Activated CD4-positive, alpha-beta T cell treated with anti-CD3 and anti-CD28 coated beads for 4 hours (primary cell): ENCODE data around the gene EYS.

Source experiments
- DNase-seq, 2 donors: peaks; one replicate each; pipeline ENCODE4 v3.0.0-alpha.2; 2020

The EYS gene

DNA sequence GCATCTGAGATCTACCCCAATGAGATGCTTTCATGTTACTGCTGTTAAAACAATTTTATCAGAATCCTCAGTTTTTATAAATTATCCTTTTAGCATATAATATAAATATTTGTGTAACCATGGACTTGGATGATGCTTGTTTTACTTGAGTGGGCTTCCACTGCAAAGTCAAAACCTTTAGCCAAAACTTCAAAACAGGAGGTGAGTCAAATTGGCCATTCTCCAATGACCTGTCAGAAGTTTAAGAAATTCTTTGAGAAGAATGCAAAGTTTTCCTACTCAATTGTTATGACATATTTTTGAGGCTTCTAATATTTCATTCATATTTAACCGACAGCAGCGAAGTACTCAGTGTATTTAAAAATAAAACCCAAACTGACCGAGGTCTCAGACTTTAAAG, 507.9 kb downstream of the EYS start:
- no peak for DNase-seq

GRCh38 chr6:65191471-65191870, 515.6 kb downstream of the EYS start:
- no peak for DNase-seq

- no peak for DNase-seq
Measured at GRCh38 chr6:65189236-65189881, 517.7 kb downstream of the EYS start.

- DNase-seq, result no peak
Measured at GRCh38 chr6:65186826-65187225, 520.2 kb downstream of the EYS start.

DNA sequence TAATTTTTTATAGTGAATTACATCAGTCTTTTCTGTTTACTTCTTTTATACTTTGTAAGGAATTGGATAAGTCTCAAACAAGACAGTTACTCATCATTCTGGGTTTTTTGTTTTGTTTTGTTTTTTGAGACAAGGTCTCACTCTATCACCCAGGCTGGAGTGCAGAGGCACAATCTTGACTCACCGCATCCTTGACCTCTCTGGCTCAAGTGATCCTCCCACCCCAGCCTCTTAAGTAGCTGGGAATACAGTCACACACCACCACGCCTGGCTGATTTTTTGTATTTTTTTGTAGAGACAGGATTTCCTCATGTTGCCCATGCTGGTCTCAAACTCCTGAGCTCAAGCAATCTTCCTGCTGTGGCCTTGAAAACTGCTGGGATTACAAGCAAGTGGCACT, 524.3 kb downstream of the EYS start:
- no peak for DNase-seq

DNA sequence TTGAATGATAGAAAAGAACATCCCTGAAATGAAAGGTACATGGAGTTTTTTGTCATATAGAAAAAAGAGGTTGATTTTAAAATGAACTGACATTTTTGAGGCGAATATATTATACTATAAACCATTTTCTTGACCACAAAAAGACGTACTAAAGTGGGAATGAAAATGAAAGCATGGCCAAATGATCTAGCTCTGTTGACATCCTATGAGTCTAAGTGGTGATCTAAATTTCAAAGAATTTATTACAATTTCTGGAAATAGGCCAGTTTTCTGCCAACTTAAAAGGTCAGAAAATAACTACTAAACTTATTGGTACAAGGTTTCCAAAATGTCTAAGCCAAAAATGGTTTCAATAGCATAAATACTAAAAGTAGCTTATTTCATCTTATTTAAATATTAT, 536.8 kb downstream of the EYS start:
- DNase-seq, result no peak

DNA sequence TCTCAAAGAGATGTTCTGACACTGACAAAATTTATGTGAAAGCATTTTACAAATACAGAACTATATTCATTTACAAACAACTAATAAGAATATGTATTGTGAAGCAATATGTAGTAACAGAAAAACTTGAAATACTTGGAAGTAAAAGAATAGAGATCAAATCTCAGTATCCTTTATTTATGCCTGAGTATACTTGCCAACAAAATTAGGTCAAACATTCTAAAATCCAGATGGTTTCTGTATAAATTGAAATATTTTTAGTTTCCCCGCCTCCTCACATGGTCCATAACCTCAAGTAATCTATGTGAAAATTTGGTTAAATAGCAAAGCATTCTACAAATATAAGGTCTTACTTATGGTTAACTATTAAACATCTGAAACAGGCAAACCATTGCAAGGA, 545.4 kb downstream of the EYS start:
- DNase-seq, result no peak

DNA sequence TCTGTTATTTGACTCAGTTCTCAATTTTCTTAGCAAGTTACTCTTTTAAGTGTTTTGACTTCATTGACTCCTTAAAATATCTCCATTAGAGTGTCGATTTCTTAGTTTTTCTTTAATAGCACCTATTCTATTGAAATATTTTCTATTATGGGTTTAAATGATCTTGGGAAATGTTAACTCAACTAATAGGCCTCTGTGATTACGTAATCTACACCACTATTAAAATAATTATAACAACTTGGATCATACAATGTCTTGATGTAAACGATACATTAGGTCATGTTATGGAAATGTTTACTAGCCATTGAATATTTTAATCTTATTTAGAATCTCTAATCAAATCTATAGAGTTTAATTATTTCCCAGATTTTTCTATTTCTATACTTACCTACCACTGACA, 550.0 kb downstream of the EYS start:
- no peak for DNase-seq

DNA sequence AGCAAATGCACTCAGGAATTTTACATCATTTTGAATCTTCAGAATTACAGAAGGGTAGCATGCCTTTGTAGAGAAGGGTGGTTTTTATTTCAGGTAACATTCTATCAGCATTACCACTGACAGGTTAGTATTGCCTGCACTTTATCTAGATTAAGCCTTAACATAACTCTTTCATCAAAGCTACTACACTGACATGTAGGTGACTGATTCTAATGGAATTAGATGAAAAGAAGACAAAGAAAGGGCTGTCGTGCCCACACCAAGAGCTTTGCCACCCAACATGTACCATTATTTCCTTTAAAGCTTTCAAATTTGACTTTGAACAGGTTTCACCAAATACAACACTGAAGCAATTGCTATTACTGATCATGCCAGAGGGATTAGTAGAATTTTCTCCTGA, 551.9 kb downstream of the EYS start:
- no peak for DNase-seq

DNA sequence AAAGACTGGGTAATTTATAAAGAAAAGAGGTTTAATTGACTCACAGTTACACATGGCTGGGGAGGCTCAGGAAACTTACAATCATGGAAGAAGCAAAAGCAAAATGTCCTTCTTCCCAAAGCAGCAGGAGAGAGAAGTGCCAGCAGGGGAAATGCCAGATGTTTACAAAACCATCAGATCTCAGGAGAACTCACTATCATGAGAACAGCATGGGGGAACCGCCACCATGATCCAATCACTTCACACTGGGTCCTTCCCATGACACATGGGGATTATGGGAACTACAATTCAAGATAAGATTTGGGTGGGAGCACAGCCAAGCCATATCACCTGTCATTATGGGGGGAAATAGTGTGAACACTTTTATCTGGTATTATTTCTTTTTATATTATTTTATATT, 557.2 kb downstream of the EYS start:
- DNase-seq, result no peak

DNA sequence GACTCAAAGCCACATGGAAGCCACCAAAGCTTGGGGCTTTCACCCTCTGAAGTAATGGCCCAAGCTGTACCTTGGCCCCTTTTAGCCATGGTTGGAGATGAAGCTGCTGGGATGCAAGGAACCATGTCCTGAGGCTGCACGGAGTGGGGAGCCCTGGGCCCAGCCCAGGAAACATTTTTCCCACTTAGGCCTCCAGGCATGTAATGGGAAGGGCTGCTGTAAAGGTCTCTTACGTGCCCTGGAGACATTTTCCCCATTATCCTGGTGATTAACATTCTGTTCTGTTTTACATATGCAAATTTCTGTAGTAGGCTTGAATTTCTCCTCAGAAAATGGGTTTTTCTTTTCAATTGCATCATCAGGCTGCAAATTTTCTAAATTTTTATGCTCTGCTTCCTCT, 558.2 kb downstream of the EYS start:
- no peak for DNase-seq

GRCh38 chr6:65135567-65135966, 571.5 kb downstream of the EYS start:
- no peak for DNase-seq

DNA sequence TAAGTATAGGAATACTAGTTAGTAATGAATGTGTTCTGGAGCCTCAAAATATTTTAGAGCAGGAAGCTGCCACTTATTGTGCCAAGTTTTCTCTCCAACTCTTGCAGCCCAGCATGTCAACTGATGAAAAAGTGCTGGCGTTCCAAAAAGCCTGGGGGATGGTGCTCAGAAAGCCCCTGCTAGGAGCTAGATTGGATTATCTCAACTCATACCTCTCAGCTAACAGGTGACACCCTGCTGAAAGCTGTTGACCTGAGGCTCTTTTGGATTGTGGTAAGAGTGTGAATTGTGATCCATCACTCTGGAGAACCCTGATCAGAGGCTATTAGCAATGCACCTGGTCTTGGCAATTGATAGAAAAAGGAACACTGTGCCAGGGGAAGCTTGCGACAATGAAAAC, 580.4 kb downstream of the EYS start:
- no peak for DNase-seq

DNA sequence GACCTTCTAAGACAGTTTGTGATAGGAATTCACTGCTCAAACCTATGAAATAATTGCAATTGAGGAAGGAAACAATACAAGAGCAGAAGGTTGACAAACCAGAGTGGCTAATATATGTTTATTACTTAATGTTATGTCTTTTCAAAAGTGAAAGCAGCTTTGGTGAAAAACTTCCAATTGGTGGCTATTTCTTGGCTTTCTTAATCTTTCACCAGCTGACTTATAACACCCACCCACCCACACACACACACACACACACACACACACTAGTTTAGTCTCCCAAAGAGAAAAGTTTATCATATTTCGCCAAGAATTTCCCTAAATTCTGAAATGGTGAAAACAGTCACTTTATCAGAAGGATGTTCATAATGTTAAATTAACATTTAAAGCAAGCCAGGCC, 583.5 kb downstream of the EYS start:
- DNase-seq, result no peak

DNA sequence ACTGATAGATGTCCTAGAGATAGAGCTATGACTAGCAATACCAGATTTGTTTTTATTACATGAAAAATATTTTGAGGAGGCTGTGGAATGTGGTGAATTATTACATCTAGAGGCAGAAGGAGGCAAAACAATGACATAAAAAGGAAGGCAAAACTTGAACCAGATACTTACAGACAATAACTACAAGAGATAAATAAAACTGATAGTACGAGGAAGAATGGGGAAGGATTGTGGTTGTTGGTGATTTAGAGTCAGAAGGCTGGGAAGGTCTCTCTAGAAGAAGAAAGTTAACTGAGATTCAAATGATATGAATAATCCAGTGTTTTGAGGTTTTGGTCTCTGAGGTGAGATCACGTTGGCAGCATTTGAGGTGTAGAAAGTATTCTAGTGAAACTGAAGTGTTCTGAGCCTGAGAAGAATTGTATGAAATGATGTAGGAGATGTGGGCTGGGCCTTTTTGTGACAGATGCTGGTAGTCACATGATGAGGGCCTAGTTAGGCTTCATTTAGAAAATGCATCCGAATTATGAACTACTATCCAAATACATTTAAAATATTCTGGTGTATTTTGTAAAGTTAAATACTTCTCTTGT, 589.1 kb downstream of the EYS start:
- no peak for DNase-seq

GRCh38 chr6:65116326-65116725, 590.7 kb downstream of the EYS start:
- no peak for DNase-seq

DNA sequence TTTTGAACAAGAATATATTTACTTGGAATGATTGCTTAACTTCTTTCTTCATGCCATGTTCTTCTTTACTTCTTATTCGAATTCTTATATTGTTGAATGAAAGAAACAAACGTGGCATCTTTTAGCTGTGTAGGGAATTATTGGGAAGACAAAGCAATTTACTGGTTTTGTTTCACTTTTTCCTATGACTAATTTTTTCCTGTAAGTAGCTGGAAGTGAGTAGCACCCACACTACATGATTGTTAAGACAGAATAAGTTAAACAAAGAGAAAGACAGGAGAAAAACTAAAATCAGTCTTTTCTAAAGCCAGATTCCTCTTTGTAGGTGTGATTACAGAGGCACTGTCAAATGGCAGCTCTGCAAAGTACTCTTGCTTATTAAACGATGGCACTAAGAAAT, 593.4 kb downstream of the EYS start:
- DNase-seq, result no peak

DNA sequence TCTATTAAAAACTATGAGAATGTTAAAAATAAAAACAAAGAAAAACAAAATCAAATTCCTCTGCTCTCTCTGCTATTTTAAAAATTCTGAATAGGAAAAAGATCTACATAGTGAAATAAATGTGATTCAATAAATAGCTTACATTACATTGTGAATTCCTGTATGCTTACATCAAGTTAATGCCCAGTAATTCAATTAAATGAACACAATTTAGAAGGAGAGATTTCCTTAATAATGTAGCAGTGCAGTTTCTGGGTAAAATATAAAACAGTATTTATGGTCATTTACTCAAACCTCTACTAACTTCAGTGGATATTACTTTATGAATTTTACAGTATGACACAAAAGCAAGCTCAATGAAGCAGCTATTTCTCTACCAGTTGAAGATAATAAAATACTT, 594.6 kb downstream of the EYS start:
- no peak for DNase-seq

- no peak for DNase-seq
Measured at GRCh38 chr6:65110031-65110430, 597.0 kb downstream of the EYS start.

DNA sequence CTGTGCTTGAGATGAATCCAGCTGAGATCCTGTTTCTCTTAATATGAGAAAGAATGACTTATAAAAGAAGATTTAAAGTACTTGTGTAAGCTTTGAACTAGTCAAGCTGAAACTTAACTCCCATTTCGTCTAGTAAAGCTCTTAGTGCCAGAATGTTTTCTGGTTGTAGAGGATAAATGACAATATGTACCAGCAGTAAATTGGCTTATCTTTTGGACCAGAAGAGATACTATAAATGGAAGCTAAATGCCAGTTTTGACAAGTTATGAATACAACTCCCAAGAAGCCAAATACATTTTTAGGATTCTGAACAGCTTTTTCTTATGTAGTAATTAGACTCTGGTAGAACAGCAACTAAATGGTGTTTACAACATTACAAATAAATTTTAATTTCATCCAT, 608.7 kb downstream of the EYS start:
- no peak for DNase-seq

DNA sequence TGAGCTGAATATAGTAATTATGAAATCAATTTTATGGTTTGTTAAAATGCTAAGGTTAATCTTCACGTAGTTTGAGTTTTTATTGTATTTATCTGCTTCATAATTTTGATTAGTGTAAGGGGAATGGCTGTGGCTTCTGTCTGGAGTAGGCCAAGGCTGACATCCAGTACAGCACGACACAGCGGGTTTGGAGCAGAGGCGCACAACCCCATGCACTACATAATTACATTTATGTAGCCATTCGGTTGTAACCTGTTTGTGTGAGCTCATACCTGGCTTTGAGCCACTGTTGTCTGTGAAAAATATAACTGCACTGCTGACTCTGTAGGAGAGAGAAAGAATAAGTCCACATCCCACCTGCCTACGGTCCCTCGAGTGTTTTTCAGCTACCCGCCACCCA, 615.5 kb downstream of the EYS start:
- no peak for DNase-seq

- DNase-seq, result no peak
Measured at GRCh38 chr6:65088575-65088974, 618.5 kb downstream of the EYS start.

- DNase-seq, result no peak
Measured at GRCh38 chr6:65081756-65082155, 625.3 kb downstream of the EYS start.

DNA sequence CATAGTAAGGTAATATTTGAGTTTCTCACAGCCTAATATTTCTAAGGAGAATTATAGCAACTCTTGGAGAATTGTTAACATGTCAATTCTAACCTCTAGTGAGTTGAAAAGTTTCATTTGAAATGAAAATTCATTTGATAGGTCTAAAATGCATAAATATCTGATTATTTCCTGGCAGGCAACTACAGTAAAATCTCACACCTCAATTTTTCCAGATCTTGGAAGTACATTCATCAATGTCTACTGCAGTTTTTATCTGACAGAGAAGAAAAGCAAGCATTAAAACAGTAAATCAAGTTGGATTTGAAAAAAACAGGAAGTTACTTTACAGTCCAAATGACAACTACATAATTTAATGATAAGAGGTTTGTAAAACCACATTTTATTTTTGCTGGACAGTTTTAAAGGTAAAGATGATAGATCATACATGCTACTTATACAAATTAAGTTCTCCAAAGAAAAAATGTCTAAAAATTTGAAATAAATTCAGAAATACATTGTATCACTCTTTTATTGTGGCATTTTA, 631.3 kb downstream of the EYS start:
- no peak for DNase-seq

DNA sequence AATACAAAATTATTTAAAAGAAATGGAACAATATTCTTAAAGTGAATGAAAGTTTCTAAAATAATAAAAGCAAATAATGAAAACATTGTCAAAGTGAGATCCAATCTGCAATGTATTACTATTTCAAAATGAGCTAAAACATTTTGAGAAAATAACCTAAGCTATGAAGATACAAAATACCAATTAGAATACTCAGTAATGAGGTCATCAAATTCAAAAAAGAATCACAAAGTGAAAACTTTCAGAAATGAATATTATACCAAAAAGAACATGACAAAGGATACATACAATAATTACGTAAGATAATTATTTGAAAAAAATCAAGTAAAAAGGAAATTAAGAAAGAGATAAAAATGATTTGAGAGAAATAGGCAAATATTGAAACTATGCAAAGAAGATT, 634.5 kb downstream of the EYS start:
- no peak for DNase-seq
